ENCODE results near the gene OR2T4. TPM values are rescaled to one million over a fixed set of nuclear protein-coding genes. Genes with fewer than 3 reads are reported as not detected.

Gene OR2T4
- total RNA-seq: not detected in 2 replicates

GRCh38 chr1:248361121-248361715 is at the start of gene OR2T4:
OR2T4 (plus strand) TSS chr1:248361665; CDS start chr1:248361665, 0 bp downstream.

GRCh38 chr1:248324468-248324867 is 37.0 kb upstream of the OR2T4 start, which contains the start of gene OR2M7:
OR2M7 (minus strand) TSS chr1:248324568; CDS start chr1:248324568, 0 bp downstream.

GRCh38 chr1:248348475-248348874 is 13.0 kb upstream of the OR2T4 start, which contains the start of gene OR14C36:
OR14C36 (plus strand) TSS chr1:248348775; CDS start chr1:248348775, 0 bp downstream.

GRCh38 chr1:248375446-248375845 is 14.0 kb downstream of the OR2T4 start, which contains the start of gene OR2T6:
OR2T6 (plus strand) TSS chr1:248375746; CDS start chr1:248387609, 11,863 bp downstream.

GRCh38 chr1:248402748-248403147 is 41.3 kb downstream of the OR2T4 start, which contains the start of gene OR2T1:
OR2T1 (plus strand) TSS chr1:248403048; CDS start chr1:248406148, 3,100 bp downstream.

Other genes with a start within 250 kb of the OR2T4 start
- not detected in 2 replicates for gene OR2M5, start 216.5 kb upstream of the OR2T4 start, total RNA-seq
- not detected in 2 replicates for gene OR2M2, start 186.8 kb upstream of the OR2T4 start, total RNA-seq
- not detected in 2 replicates for gene OR2M3, start 164.4 kb upstream of the OR2T4 start, total RNA-seq
- not detected in 2 replicates for gene OR2M4, start 130.2 kb upstream of the OR2T4 start, total RNA-seq
- gene OR2T33, start 83.7 kb upstream of the OR2T4 start, total RNA-seq: not detected in 2 replicates
- gene OR2T12, start 58.2 kb upstream of the OR2T4 start, total RNA-seq: not detected in 2 replicates
- gene OR2M7, start 37.1 kb upstream of the OR2T4 start, total RNA-seq: not detected in 2 replicates
- gene OR14C36, start 12.9 kb upstream of the OR2T4 start, total RNA-seq: not detected in 2 replicates
- gene OR2T6, start 14.1 kb downstream of the OR2T4 start, total RNA-seq: not detected in 2 replicates
- not detected in 2 replicates for gene OR2T1, start 41.4 kb downstream of the OR2T4 start, total RNA-seq
- not detected in 2 replicates for gene OR2T2, start 84.0 kb downstream of the OR2T4 start, total RNA-seq
- not detected in 2 replicates for gene OR2T3, start 111.7 kb downstream of the OR2T4 start, total RNA-seq
- not detected in 2 replicates for gene OR2T5, start 126.9 kb downstream of the OR2T4 start, total RNA-seq
- gene OR2G6, start 146.4 kb downstream of the OR2T4 start, total RNA-seq: not detected in 2 replicates
- not detected in 2 replicates for gene OR2T29, start 201.1 kb downstream of the OR2T4 start, total RNA-seq
- not detected in 2 replicates for gene OR2T34, start 213.1 kb downstream of the OR2T4 start, total RNA-seq
- gene OR2T10, start 236.0 kb downstream of the OR2T4 start, total RNA-seq: not detected in 2 replicates